Thoracic aorta (tissue), 2 donors: ENCODE measurements around the gene MOK. TPM values are rescaled to one million over a fixed set of nuclear protein-coding genes. Genes with fewer than 3 reads are reported as not detected.

Experiments used
- ATAC-seq: fragments of 150-250 bp; one replicate; pipeline ENCODE4 v1.8.0; 2017; ENCODE audit warnings: low read depth; ENCODE audit not compliant: insufficient number of reproducible peaks, low FRiP score
- DNase-seq: peaks from one replicate; pipeline ENCODE4 v3.0.0-alpha.2; 2020; ENCODE audit warnings: low spot score
- H3K27ac ChIP-seq, 2 donors: fragments of 200-600 bp; sonication (generic); 1 replicate in 1 of 2; 2 replicates in 1 of 2; pipeline ENCODE4 v1.5.1; 2016; ENCODE audit warnings: mild to moderate bottlenecking in 2 of 2, moderate library complexity in 2 of 2
- H3K27me3 ChIP-seq: fragments of 200-600 bp; sonication (generic); replicated peaks from 2 replicates; pipeline ENCODE4 v1.6.0; 2016; ENCODE audit warnings: mild to moderate bottlenecking; ENCODE audit not compliant: insufficient read depth
- H3K36me3 ChIP-seq: fragments of 200-600 bp; sonication (generic); one replicate; pipeline ENCODE4 v1.5.1; 2016
- H3K4me1 ChIP-seq, 2 donors: fragments of 200-600 bp; sonication (generic); 1 replicate in 1 of 2; 2 replicates in 1 of 2; pipeline versions ENCODE4 v1.5.1 to v1.6.0; 2016; ENCODE audit warnings: low read depth in 2 of 2, mild to moderate bottlenecking in 1 of 2; ENCODE audit not compliant: control insufficient read depth in 1 of 2
- H3K4me3 ChIP-seq: fragments of 200-600 bp; sonication (generic); 2 replicates; pipeline ENCODE4 v1.5.1; 2016; ENCODE audit warnings: mild to moderate bottlenecking
- H3K9me3 ChIP-seq: fragments of 200-600 bp; sonication (generic); 2 replicates; pipeline ENCODE4 v1.5.1; 2016
- total RNA-seq, 2 donors: library from RNA; depleted of rRNA; stranded (reverse); fragments of >200 nt; gene quantifications; one replicate each; pipeline versions ENCODE4 v1.1.0 to v1.2.3, GENCODE V29; 2016
- TF ChIP-seq, protein P1 (sequence below): fragments of 200-600 bp; sonication (generic); IDR thresholded peaks from one replicate; pipeline ENCODE4 v1.5.1; 2019; ENCODE audit warnings: antibody characterized with exemption

MOK gene
- total RNA-seq, 2 donors from 2014 or later: 15.0 to 41.0 TPM

DNA sequence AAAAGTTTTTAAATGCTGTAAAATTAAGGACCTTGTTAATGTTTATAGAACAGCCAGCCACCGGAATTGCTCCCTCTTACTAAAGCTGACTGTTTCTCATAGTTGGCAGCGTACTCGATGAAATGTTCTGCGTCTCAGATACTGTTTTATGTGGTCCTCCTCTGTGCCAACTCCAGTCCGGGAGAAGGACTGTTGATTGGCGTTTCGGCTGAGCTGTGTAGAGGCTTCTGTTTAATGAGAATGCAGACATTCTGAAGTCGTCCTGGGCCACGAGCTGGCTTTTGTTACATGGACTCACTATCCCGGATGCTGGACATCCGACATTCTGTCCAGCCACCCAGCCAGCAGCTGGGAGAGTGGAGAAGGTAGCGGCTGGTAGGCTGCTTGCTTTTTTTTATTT is 89.9 kb downstream of the MOK start:
- DNase-seq (peak; percentile 19), ATAC-seq (no peak)
- TF ChIP-seq, protein P1, sequence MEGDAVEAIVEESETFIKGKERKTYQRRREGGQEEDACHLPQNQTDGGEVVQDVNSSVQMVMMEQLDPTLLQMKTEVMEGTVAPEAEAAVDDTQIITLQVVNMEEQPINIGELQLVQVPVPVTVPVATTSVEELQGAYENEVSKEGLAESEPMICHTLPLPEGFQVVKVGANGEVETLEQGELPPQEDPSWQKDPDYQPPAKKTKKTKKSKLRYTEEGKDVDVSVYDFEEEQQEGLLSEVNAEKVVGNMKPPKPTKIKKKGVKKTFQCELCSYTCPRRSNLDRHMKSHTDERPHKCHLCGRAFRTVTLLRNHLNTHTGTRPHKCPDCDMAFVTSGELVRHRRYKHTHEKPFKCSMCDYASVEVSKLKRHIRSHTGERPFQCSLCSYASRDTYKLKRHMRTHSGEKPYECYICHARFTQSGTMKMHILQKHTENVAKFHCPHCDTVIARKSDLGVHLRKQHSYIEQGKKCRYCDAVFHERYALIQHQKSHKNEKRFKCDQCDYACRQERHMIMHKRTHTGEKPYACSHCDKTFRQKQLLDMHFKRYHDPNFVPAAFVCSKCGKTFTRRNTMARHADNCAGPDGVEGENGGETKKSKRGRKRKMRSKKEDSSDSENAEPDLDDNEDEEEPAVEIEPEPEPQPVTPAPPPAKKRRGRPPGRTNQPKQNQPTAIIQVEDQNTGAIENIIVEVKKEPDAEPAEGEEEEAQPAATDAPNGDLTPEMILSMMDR: no peak
- H3K27ac ChIP-seq: no peak overlapping the region
- H3K4me1 ChIP-seq: peaks cover 3 to 14% of the 10 kb centered on the region in 2 donors
- no peak overlapping the region for H3K4me3 ChIP-seq
- H3K9me3 ChIP-seq: no peaks in the 10 kb centered on the region
- no peaks in the 10 kb centered on the region for H3K27me3 ChIP-seq
- no peaks in the 10 kb centered on the region for H3K36me3 ChIP-seq

DNA sequence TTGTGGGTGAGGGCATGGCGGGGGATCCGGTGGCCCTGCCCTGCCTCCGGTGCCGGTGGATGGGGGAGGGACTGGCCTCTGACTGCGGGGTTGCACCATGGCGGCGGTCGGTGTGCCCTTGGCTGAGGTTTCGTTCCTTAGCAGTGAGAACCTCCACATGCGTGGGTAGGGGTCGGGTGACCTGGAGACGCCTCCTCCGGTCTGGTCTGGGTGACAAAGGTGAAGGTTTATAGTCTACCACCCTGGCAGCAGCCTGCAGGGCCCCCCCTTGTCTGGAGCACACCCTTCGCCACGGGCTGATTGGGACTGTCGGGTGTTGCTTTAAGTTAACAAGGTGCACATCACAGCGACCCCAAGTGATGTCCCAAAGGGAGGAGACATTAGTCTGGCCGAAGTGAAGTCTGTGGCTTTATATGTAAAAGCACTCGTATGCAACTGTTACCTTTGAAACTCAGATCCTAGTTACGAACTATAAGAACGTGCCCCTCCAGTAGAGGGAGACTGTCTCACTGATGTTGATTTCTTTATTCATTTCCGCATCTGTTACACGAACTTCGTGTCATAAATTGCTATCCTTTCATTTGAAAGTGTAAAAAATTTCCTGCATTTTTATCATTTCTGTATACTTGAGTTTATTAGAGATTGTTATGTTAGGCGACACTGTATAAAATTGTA is 90.8 kb downstream of the MOK start:
- no peak for DNase-seq
- no peak for ATAC-seq
- TF ChIP-seq, protein P1: no peak

DNA sequence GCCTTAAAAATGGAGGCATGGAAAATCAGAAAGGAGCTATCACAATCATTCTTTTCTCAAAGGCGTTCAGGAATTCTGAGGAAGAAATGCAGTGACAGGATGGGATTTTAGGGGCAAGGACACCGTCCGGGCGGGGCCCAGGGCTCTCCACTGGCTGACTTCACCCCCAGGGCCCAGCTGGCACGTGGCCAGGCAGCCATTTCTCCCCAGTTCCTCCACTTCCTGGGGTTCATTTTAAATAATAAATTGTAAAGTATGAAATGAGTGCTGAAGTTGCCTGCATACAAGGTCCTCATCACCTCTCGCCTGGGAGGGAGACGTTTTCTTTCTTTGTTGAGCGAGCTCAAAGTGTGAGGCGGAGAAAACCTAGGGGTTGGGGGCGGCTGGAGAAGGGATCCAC is 91.5 kb downstream of the MOK start:
- H3K4me3 ChIP-seq: no peak overlapping the region
- no peaks in the 10 kb centered on the region for H3K9me3 ChIP-seq
- peaks cover 13% of the 10 kb centered on the region for H3K36me3 ChIP-seq
- H3K4me1 ChIP-seq: peaks cover 3 to 14% of the 10 kb centered on the region in 2 donors
- TF ChIP-seq, protein P1: no peak
- H3K27me3 ChIP-seq: no peaks in the 10 kb centered on the region
- no peak overlapping the region for H3K27ac ChIP-seq
- DNase-seq (no peak), ATAC-seq (no peak)

More for the DNA sequence above, 90.8 kb downstream of the MOK start:
- peaks cover 3 to 14% of the 10 kb centered on the region in 2 donors for H3K4me1 ChIP-seq
- no peaks in the 10 kb centered on the region for H3K9me3 ChIP-seq
- H3K4me3 ChIP-seq: no peak overlapping the region
- H3K36me3 ChIP-seq: peaks cover 7% of the 10 kb centered on the region
- H3K27me3 ChIP-seq: no peaks in the 10 kb centered on the region
- H3K27ac ChIP-seq: no peak overlapping the region

DNA sequence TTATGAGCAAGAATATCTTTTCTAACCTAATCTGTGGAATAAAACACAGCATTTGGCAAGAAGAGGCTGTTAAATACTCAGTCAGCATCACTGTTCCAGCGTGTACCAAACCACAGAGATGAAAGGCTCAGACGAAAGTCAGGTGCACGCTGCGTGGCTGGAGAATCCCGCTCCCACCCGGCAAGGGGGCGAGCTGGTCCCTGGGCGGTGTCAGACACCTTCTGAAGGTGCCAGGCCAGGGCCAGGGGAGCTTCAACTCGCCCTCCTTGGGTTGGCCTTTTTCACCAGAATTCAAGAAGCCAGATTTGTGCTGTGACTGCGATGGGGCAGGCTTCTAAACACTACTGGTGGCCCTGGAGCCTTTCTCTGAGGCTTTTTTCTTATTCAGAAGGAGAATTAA is 92.1 kb downstream of the MOK start:
- Histone ChIP-seq H3K36me3 (peaks cover 19% of the 10 kb centered on the region), H3K9me3 (no peaks in the 10 kb centered on the region), H3K27ac (no peak overlapping the region), H3K27me3 (no peaks in the 10 kb centered on the region), H3K4me3 (no peak overlapping the region), H3K4me1 (peaks cover 3 to 14% of the 10 kb centered on the region in 2 donors)
- ATAC-seq (no peak), DNase-seq (no peak)
- TF ChIP-seq, protein P1: no peak

DNA sequence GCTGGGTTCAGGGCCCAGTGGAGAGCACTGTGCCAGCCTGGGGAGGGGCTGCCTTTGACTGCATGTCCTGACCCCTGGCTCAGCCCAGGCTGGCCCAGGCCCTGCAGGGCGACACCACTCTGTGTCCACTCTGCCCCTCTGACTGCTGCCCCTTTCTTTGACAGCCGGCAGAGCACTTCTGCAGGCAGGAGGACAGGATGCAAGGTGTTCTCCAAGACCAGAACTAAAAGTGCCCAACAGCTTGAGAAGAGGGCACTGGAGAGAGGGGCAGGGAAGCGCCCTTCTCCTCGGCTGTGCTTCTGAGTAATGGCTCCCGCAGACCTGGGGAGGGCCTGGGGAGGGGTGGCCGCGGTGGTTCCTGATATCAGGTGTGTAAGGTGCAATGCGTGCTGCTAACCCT is 92.6 kb downstream of the MOK start:
- H3K4me3 ChIP-seq: no peak overlapping the region
- H3K36me3 ChIP-seq: peaks cover 21% of the 10 kb centered on the region
- peaks cover 3 to 14% of the 10 kb centered on the region in 2 donors for H3K4me1 ChIP-seq
- H3K9me3 ChIP-seq: no peaks in the 10 kb centered on the region
- no peaks in the 10 kb centered on the region for H3K27me3 ChIP-seq
- TF ChIP-seq, protein P1: no peak
- no peak overlapping the region for H3K27ac ChIP-seq
- no peak for ATAC-seq
- no peak for DNase-seq
